HG03442 (cell line): ENCODE data around the gene CHRM2.

ENCODE experiments used
- ATAC-seq: cut with Tn5 transposase; IDR thresholded peaks from one replicate; pipeline ENCODE4 v1.9.1; 2021; ENCODE audit warnings: mild to moderate bottlenecking, moderate library complexity; ENCODE audit not compliant: unreplicated experiment

CHRM2 gene

GRCh38 chr7:136891850-136892249 lies 23.4 kb downstream of the CHRM2 start:
- ATAC-seq = no peak

- no peak for ATAC-seq
Measured at GRCh38 chr7:136894789-136895188, 26.3 kb downstream of the CHRM2 start.

- no peak for ATAC-seq
Measured at GRCh38 chr7:136897676-136898075, 29.2 kb downstream of the CHRM2 start.

GRCh38 chr7:136900005-136900404 lies 31.6 kb downstream of the CHRM2 start:
- ATAC-seq = no peak

- ATAC-seq = no peak
Measured at GRCh38 chr7:136910771-136911170, 42.3 kb downstream of the CHRM2 start.

GRCh38 chr7:136911344-136911743 lies 42.9 kb downstream of the CHRM2 start:
- no peak for ATAC-seq

GRCh38 chr7:136912339-136912738 lies 43.9 kb downstream of the CHRM2 start:
- ATAC-seq = no peak

- no peak for ATAC-seq
Measured at GRCh38 chr7:136914016-136914415, 45.6 kb downstream of the CHRM2 start.

GRCh38 chr7:136919820-136920219 lies 51.4 kb downstream of the CHRM2 start:
- no peak for ATAC-seq

- no peak for ATAC-seq
Measured at GRCh38 chr7:136923111-136923667, 54.7 kb downstream of the CHRM2 start.

GRCh38 chr7:136925044-136925443 lies 56.6 kb downstream of the CHRM2 start:
- ATAC-seq = no peak

GRCh38 chr7:136925556-136925955 lies 57.1 kb downstream of the CHRM2 start:
- no peak for ATAC-seq

- ATAC-seq = no peak
Measured at GRCh38 chr7:136931169-136931867, 62.9 kb downstream of the CHRM2 start.

- ATAC-seq = no peak
Measured at GRCh38 chr7:136937436-136937835, 69.0 kb downstream of the CHRM2 start.

GRCh38 chr7:136938476-136938875 lies 70.0 kb downstream of the CHRM2 start:
- ATAC-seq = no peak

- no peak for ATAC-seq
Measured at GRCh38 chr7:136940122-136940521, 71.7 kb downstream of the CHRM2 start.

GRCh38 chr7:136940917-136941316 lies 72.5 kb downstream of the CHRM2 start:
- ATAC-seq = no peak

- no peak for ATAC-seq
Measured at GRCh38 chr7:136941816-136942215, 73.4 kb downstream of the CHRM2 start.

- ATAC-seq = no peak
Measured at GRCh38 chr7:136942401-136942800, 73.9 kb downstream of the CHRM2 start.

GRCh38 chr7:136942994-136943393 lies 74.5 kb downstream of the CHRM2 start:
- no peak for ATAC-seq

- ATAC-seq = no peak
Measured at GRCh38 chr7:136947347-136947746, 78.9 kb downstream of the CHRM2 start.

GRCh38 chr7:136950331-136950730 lies 81.9 kb downstream of the CHRM2 start:
- ATAC-seq = no peak

- ATAC-seq = no peak
Measured at GRCh38 chr7:136953386-136953785, 84.9 kb downstream of the CHRM2 start.
